ENCODE data around the gene ITGA1. TPM values are rescaled to one million over a fixed set of nuclear protein-coding genes. Genes with fewer than 3 reads are reported as not detected.

ITGA1 gene
- polyA plus RNA-seq, 1 donor (not counting 4 experiments of a cell fraction or from before 2014, with no cell fraction given) = 1.4 TPM

- dilution Hi-C loops (cut with MboI; ENCODE audit: extremely low pct_ligation_motif_present, low sequenced_read_pairs) = no loop called here
- Histone ChIP-seq H3K36me3 (ENCODE audit: control insufficient read depth in 2 of 2, extremely low read depth in 1 of 2, insufficient read depth in 2 of 2, low read length in 2 of 2) (peaks cover 24 to 44% of the 10 kb centered on the region in 2 experiments), H3K9me3 (ENCODE audit: control insufficient read depth, low read depth, low read length) (no peaks in the 10 kb centered on the region), H3K9me1 (ENCODE audit: control insufficient read depth, extremely low read depth, insufficient read depth, low read length) (no peaks in the 10 kb centered on the region), H2AFZ (ENCODE audit: control insufficient read depth, low read length) (no peak overlapping the region), H3K4me1 (ENCODE audit: control insufficient read depth, extremely low read depth, insufficient read depth, low read length) (peaks cover 56% of the 10 kb centered on the region), H3K9ac (ENCODE audit: control insufficient read depth, extremely low read depth, insufficient read depth, low read length) (no peak overlapping the region), H3K27ac (ENCODE audit: control insufficient read depth, insufficient read depth, low read length) (no peak overlapping the region), H3K27me3 (ENCODE audit: control insufficient read depth, extremely low read depth, insufficient read depth, low read length) (no peaks in the 10 kb centered on the region), H3K79me2 (ENCODE audit: control insufficient read depth, insufficient read depth, low read length) (peaks cover 79% of the 10 kb centered on the region), H3K4me2 (ENCODE audit: control insufficient read depth, extremely low read depth, insufficient read depth, low read depth, low read length) (no peak overlapping the region), H3K4me3 (ENCODE audit: control insufficient read depth in 2 of 3, extremely low read depth in 1 of 3, insufficient read depth in 2 of 3, low read depth in 1 of 3, low read length in 3 of 3) (no peak overlapping the region), H4K20me1 (ENCODE audit: control insufficient read depth, extremely low read depth, insufficient read depth, low read length) (peaks cover 9% of the 10 kb centered on the region)
- FAIRE-seq = no peak
- TF ChIP-seq EZH2 (IDR thresholded peaks at IDR 0.05; ENCODE audit: low read length) = no peak
- TF ChIP-seq, protein P1, sequence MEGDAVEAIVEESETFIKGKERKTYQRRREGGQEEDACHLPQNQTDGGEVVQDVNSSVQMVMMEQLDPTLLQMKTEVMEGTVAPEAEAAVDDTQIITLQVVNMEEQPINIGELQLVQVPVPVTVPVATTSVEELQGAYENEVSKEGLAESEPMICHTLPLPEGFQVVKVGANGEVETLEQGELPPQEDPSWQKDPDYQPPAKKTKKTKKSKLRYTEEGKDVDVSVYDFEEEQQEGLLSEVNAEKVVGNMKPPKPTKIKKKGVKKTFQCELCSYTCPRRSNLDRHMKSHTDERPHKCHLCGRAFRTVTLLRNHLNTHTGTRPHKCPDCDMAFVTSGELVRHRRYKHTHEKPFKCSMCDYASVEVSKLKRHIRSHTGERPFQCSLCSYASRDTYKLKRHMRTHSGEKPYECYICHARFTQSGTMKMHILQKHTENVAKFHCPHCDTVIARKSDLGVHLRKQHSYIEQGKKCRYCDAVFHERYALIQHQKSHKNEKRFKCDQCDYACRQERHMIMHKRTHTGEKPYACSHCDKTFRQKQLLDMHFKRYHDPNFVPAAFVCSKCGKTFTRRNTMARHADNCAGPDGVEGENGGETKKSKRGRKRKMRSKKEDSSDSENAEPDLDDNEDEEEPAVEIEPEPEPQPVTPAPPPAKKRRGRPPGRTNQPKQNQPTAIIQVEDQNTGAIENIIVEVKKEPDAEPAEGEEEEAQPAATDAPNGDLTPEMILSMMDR (optimal IDR thresholded peaks at IDR 0.05 in 1 of 3, IDR thresholded peaks at IDR 0.05 in 1 of 3, conservative IDR thresholded peaks at IDR 0.05 in 1 of 3; ENCODE audit: extremely low read depth in 1 of 3, insufficient read depth in 2 of 3, low read length in 3 of 3) = no peak
- no peak for DNase-seq (ENCODE audit: low read depth, low spot score)
These were observed 213.8 kb downstream of the ITGA1 start for GRCh38 chr5:53001541-53001940.

DNA sequence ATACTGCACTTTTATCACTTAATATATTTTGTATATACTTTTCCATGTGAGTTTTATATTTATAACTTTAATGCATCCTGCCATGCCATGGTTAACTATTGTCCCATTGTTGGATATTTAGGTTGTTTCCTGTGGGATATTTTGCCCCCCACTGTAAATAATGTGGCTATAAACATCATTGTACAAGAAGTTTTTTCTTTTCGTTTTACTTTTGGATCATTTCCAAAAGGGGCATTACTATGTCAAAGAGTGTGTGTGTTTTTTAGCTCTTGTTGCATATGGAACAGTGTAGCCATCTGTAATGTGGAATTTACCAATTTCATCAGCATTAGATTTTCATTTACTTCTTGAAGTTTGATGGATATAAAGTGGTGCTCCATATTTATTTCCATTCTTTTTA, 214.8 kb downstream of the ITGA1 start:
- Histone ChIP-seq H3K9ac (ENCODE audit: control insufficient read depth, extremely low read depth, insufficient read depth, low read length) (no peak overlapping the region), H3K36me3 (ENCODE audit: control insufficient read depth in 2 of 2, extremely low read depth in 1 of 2, insufficient read depth in 2 of 2, low read length in 2 of 2) (peaks cover 22 to 36% of the 10 kb centered on the region in 2 experiments), H3K4me2 (ENCODE audit: control insufficient read depth, extremely low read depth, insufficient read depth, low read depth, low read length) (no peak overlapping the region), H3K9me3 (ENCODE audit: control insufficient read depth, low read depth, low read length) (no peaks in the 10 kb centered on the region), H3K4me3 (ENCODE audit: control insufficient read depth in 2 of 3, extremely low read depth in 1 of 3, insufficient read depth in 2 of 3, low read depth in 1 of 3, low read length in 3 of 3) (no peak overlapping the region), H3K27me3 (ENCODE audit: control insufficient read depth, extremely low read depth, insufficient read depth, low read length) (no peaks in the 10 kb centered on the region), H3K79me2 (ENCODE audit: control insufficient read depth, insufficient read depth, low read length) (peaks cover 70% of the 10 kb centered on the region), H3K27ac (ENCODE audit: control insufficient read depth, insufficient read depth, low read length) (no peak overlapping the region), H3K9me1 (ENCODE audit: control insufficient read depth, extremely low read depth, insufficient read depth, low read length) (no peaks in the 10 kb centered on the region), H4K20me1 (ENCODE audit: control insufficient read depth, extremely low read depth, insufficient read depth, low read length) (peaks cover 7% of the 10 kb centered on the region), H2AFZ (ENCODE audit: control insufficient read depth, low read length) (no peak overlapping the region), H3K4me1 (ENCODE audit: control insufficient read depth, extremely low read depth, insufficient read depth, low read length) (peaks cover 55% of the 10 kb centered on the region)
- no peak for DNase-seq (ENCODE audit: low read depth, low spot score)
- no peak for FAIRE-seq
- no peak for TF ChIP-seq EZH2 (IDR thresholded peaks at IDR 0.05; ENCODE audit: low read length)
- TF ChIP-seq, protein P1 (optimal IDR thresholded peaks at IDR 0.05 in 1 of 3, IDR thresholded peaks at IDR 0.05 in 1 of 3, conservative IDR thresholded peaks at IDR 0.05 in 1 of 3; ENCODE audit: extremely low read depth in 1 of 3, insufficient read depth in 2 of 3, low read length in 3 of 3) = no peak
- dilution Hi-C loops (cut with MboI; ENCODE audit: extremely low pct_ligation_motif_present, low sequenced_read_pairs) = no loop called here
